Keratinocyte (primary cell): ENCODE data around the gene MACF1. TPM values are rescaled to one million over a fixed set of nuclear protein-coding genes. Genes with fewer than 3 reads are reported as not detected.

ENCODE experiments used
- DNase-seq: peaks from one replicate; pipeline ENCODE4 v3.0.0-alpha.2; 2011; ENCODE audit warnings: low read depth, missing footprints, low spot score
- FAIRE-seq: peaks from 2 replicates; lab custom pipeline; 2011; peaks lifted over from hg19 to GRCh38; lab: Jason Lieb, UNC
- H2AFZ ChIP-seq: 2 replicates; pipeline ENCODE4 v1.6.0; 2012; ENCODE audit warnings: low read length, control low read depth, inconsistent platforms; ENCODE audit not compliant: control insufficient read depth
- H3K27ac ChIP-seq: 2 replicates; pipeline ENCODE4 v1.5.1; 2011; ENCODE audit warnings: low read length; ENCODE audit not compliant: control insufficient read depth, insufficient read depth
- H3K27me3 ChIP-seq: 3 replicates; pipeline ENCODE4 v1.6.0; 2011; ENCODE audit warnings: low read length; ENCODE audit not compliant: control insufficient read depth, insufficient read depth; ENCODE audit errors: extremely low read depth
- H3K36me3 ChIP-seq, 2 experiments: 2 replicates in 1 of 2; 3 replicates in 1 of 2; pipeline ENCODE4 v1.5.1; 2011; ENCODE audit warnings: low read length in 2 of 2, mild to moderate bottlenecking in 1 of 2; ENCODE audit not compliant: control insufficient read depth in 2 of 2, insufficient read depth in 2 of 2; ENCODE audit errors: extremely low read depth in 1 of 2
- H3K4me1 ChIP-seq: 3 replicates; pipeline ENCODE4 v1.5.1; 2011; ENCODE audit warnings: low read length; ENCODE audit not compliant: control insufficient read depth, insufficient read depth; ENCODE audit errors: extremely low read depth
- H3K4me2 ChIP-seq: 3 replicates; pipeline ENCODE4 v1.6.0; 2011; ENCODE audit warnings: low read depth, low read length; ENCODE audit not compliant: control insufficient read depth, insufficient read depth; ENCODE audit errors: extremely low read depth
- H3K4me3 ChIP-seq, 3 experiments: fragments of 200-600 bp in 1 of 3; sonication (generic) in 1 of 3; 2 replicates in 2 of 3; 3 replicates in 1 of 3; pipeline ENCODE4 v1.5.1; 2011 to 2016; ENCODE audit warnings: low read length in 3 of 3, mild to moderate bottlenecking in 3 of 3, control low read depth in 2 of 3, inconsistent platforms in 1 of 3, low read depth in 1 of 3, mixed read lengths in 1 of 3, mixed run types in 1 of 3, moderate library complexity in 1 of 3; ENCODE audit not compliant: control insufficient read depth in 2 of 3, insufficient read depth in 2 of 3; ENCODE audit errors: extremely low read depth in 1 of 3
- H3K79me2 ChIP-seq: 2 replicates; pipeline ENCODE4 v1.6.0; 2012; ENCODE audit warnings: low read length; ENCODE audit not compliant: control insufficient read depth, insufficient read depth
- H3K9ac ChIP-seq: 3 replicates; pipeline ENCODE4 v1.6.0; 2011; ENCODE audit warnings: low read length; ENCODE audit not compliant: control insufficient read depth, insufficient read depth; ENCODE audit errors: extremely low read depth
- H3K9me1 ChIP-seq: 3 replicates; pipeline ENCODE4 v1.6.0; 2011; ENCODE audit warnings: low read length; ENCODE audit not compliant: control insufficient read depth, insufficient read depth; ENCODE audit errors: extremely low read depth
- H3K9me3 ChIP-seq: 2 replicates; pipeline ENCODE4 v1.5.1; 2012; ENCODE audit warnings: low read depth, low read length; ENCODE audit not compliant: control insufficient read depth
- H4K20me1 ChIP-seq: 3 replicates; pipeline ENCODE4 v1.6.0; 2011; ENCODE audit warnings: low read length; ENCODE audit not compliant: control insufficient read depth, insufficient read depth; ENCODE audit errors: extremely low read depth
- CTCF ChIP-seq, 3 experiments: IDR thresholded peaks in 1 of 3; conservative IDR thresholded peaks in 1 of 3; optimal IDR thresholded peaks in 1 of 3; 2 replicates in 2 of 3; 3 replicates in 1 of 3; pipeline versions ENCODE3 to v1.5.1; 2011; ENCODE audit warnings: low read length in 3 of 3, mild to moderate bottlenecking in 3 of 3, moderate library complexity in 2 of 3, control low read depth in 1 of 3, inconsistent platforms in 1 of 3; ENCODE audit not compliant: insufficient read depth in 2 of 3; ENCODE audit errors: extremely low read depth in 1 of 3
- EZH2 ChIP-seq: IDR thresholded peaks from one replicate; pipeline ENCODE4 v1.6.1; 2012; ENCODE audit warnings: inconsistent platforms, mild to moderate bottlenecking, low read length, moderate library complexity
- dilution Hi-C: fragments of 300-500 bp; cut with MboI; formaldehyde crosslinking; loops from one replicate; pipeline ENCODE4 v1.7.0; 2020; ENCODE audit warnings: low sequenced_read_pairs; ENCODE audit not compliant: extremely low pct_ligation_motif_present
- polyA plus RNA-seq, 5 experiments: library from polyadenylated mRNA; depleted of rRNA in 3 of 5; stranded (reverse) in 3 of 5; stranded (forward) in 1 of 5; unstranded in 1 of 5; fragments of >200 nt; gene quantifications; 1 replicate in 1 of 5; 2 replicates in 3 of 5; 3 replicates in 1 of 5; pipeline versions ENCODE4 v1.2.1 to v1.2.3, GENCODE V29; 2011 to 2012; ENCODE audit warnings: missing spikeins in 2 of 5, low read depth in 1 of 5, low replicate concordance in 1 of 5

The MACF1 gene
- polyA plus RNA-seq, 1 donor (not counting 4 experiments of a cell fraction or from before 2014, with no cell fraction given), result 111 TPM

GRCh38 chr1:39359028-39359570 lies 154.6 kb downstream of the MACF1 start:
- FAIRE-seq, result no peak
- H3K4me1 ChIP-seq, result no peaks in the 10 kb centered on the region
- peaks cover 37 to 47% of the 10 kb centered on the region in 2 experiments for H3K36me3 ChIP-seq
- no peak overlapping the region for H3K4me2 ChIP-seq
- no peak overlapping the region for H3K4me3 ChIP-seq
- H3K27me3 ChIP-seq, result no peaks in the 10 kb centered on the region
- H2AFZ ChIP-seq, result no peak overlapping the region
- DNase-seq, result no peak
- H3K9me1 ChIP-seq, result no peaks in the 10 kb centered on the region
- H3K79me2 ChIP-seq, result no peaks in the 10 kb centered on the region
- H4K20me1 ChIP-seq, result no peaks in the 10 kb centered on the region
- H3K9me3 ChIP-seq, result no peaks in the 10 kb centered on the region
- H3K27ac ChIP-seq, result no peak overlapping the region
- dilution Hi-C loops, result no loop called here
- no peak for TF ChIP-seq CTCF (optimal IDR thresholded peaks at IDR 0.05 in 1 of 3, IDR thresholded peaks at IDR 0.05 in 1 of 3, conservative IDR thresholded peaks at IDR 0.05 in 1 of 3; ENCODE audit: extremely low read depth in 1 of 3, insufficient read depth in 2 of 3, low read length in 3 of 3)
- TF ChIP-seq EZH2, result no peak
- H3K9ac ChIP-seq, result no peak overlapping the region

DNA sequence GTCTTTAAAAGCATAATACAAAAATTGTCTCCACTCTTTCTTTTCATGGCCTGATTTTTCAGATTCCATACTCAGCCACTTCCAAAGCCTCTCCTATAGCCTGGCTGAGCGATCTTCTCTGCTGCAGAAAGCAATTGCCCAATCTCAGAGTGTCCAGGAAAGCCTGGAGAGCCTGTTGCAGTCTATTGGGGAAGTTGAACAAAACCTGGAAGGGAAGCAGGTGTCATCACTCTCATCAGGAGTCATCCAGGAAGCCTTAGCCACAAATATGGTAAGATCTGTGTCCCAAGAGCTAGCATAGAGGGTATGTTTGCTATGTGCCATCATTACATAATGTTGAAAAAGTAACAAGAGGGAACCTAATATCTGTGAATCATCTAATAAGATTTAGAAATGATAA lies 156.2 kb downstream of the MACF1 start:
- no peak for TF ChIP-seq CTCF (optimal IDR thresholded peaks at IDR 0.05 in 1 of 3, IDR thresholded peaks at IDR 0.05 in 1 of 3, conservative IDR thresholded peaks at IDR 0.05 in 1 of 3; ENCODE audit: extremely low read depth in 1 of 3, insufficient read depth in 2 of 3, low read length in 3 of 3)
- TF ChIP-seq EZH2, result no peak
- no peak overlapping the region for H3K4me2 ChIP-seq
- no peaks in the 10 kb centered on the region for H3K79me2 ChIP-seq
- FAIRE-seq, result no peak
- no peak overlapping the region for H3K4me3 ChIP-seq
- no peak overlapping the region for H3K27ac ChIP-seq
- no peaks in the 10 kb centered on the region for H3K27me3 ChIP-seq
- H3K4me1 ChIP-seq, result no peaks in the 10 kb centered on the region
- DNase-seq, result no peak
- no peaks in the 10 kb centered on the region for H3K9me1 ChIP-seq
- no peak overlapping the region for H2AFZ ChIP-seq
- H3K9me3 ChIP-seq, result no peaks in the 10 kb centered on the region
- peaks cover 33 to 42% of the 10 kb centered on the region in 2 experiments for H3K36me3 ChIP-seq
- H4K20me1 ChIP-seq, result no peaks in the 10 kb centered on the region
- no peak overlapping the region for H3K9ac ChIP-seq
- dilution Hi-C loops, result no loop called here
